HL-60 (cell line): ENCODE results near the gene CDKN2B-AS1.

Experiments used
- DNase-seq, 2 experiments: peaks; one replicate each; pipeline ENCODE4 v3.0.0-alpha.2; 2010 to 2020; ENCODE audit warnings: low read depth in 1 of 2, low spot score in 1 of 2
- H3K27ac ChIP-seq: fragments of 250-450 bp; sonication (Bioruptor Pico); replicated peaks from 2 replicates; pipeline ENCODE4 v1.5.1; 2020; ENCODE audit warnings: mild to moderate bottlenecking, moderate library complexity
- H3K27me3 ChIP-seq: fragments of 250-450 bp; sonication (Bioruptor Pico); 2 replicates; pipeline ENCODE4 v1.5.1; 2021; ENCODE audit warnings: mild to moderate bottlenecking, moderate library complexity; ENCODE audit not compliant: insufficient read depth, poor library complexity, severe bottlenecking
- H3K4me3 ChIP-seq: replicated peaks from 2 replicates; pipeline ENCODE4 v1.5.1; 2011; ENCODE audit warnings: mild to moderate bottlenecking, control low read depth, low read length; ENCODE audit not compliant: insufficient read depth
- CTCF ChIP-seq: IDR thresholded peaks from one replicate; pipeline ENCODE4 v1.5.1; 2011; ENCODE audit warnings: low read length, control low read depth, inconsistent platforms; ENCODE audit not compliant: insufficient read depth
- GABPA ChIP-seq: IDR thresholded peaks from 2 replicates; pipeline ENCODE4 v1.6.1; 2012; ENCODE audit warnings: low read depth
- POLR2AphosphoS5 ChIP-seq: IDR thresholded peaks from 2 replicates; pipeline ENCODE4 v1.6.1; 2012; ENCODE audit warnings: low read depth
- REST ChIP-seq: IDR thresholded peaks from 2 replicates; pipeline ENCODE4 v1.6.1; 2012; ENCODE audit warnings: low read depth; ENCODE audit not compliant: insufficient replicate concordance
- SPI1 ChIP-seq: IDR thresholded peaks from 2 replicates; pipeline ENCODE4 v1.6.1; 2012; ENCODE audit warnings: low read depth, mild to moderate bottlenecking, borderline replicate concordance

The CDKN2B-AS1 gene

GRCh38 chr9:21972361-21972760 is 22.2 kb upstream of the CDKN2B-AS1 start:
- TF ChIP-seq GABPA, result no peak
- TF ChIP-seq POLR2AphosphoS5, result no peak
- no peak for TF ChIP-seq REST
- TF ChIP-seq SPI1, result no peak
- no peak for TF ChIP-seq CTCF
- Histone ChIP-seq H3K4me3 (no peak overlapping the region), H3K27me3 (no peaks in the 10 kb centered on the region), H3K27ac (no peak overlapping the region)
- no peak for DNase-seq

GRCh38 chr9:21974343-21974721 is 20.3 kb upstream of the CDKN2B-AS1 start:
- H3K4me3 ChIP-seq, result peak overlapping the region; percentile 53
- H3K27me3 ChIP-seq, result no peaks in the 10 kb centered on the region
- TF ChIP-seq CTCF (no peak), GABPA (no peak), POLR2AphosphoS5 (no peak), SPI1 (no peak), REST (no peak)
- no peak for DNase-seq
- H3K27ac ChIP-seq, result peak overlapping the region; percentile 89

- H3K27me3 ChIP-seq, result no peaks in the 10 kb centered on the region
- peak in 1 of 2 experiments; percentile 86 for DNase-seq
- H3K27ac ChIP-seq, result peak overlapping the region; percentile 89
- H3K4me3 ChIP-seq, result peak overlapping the region; percentile 53
- TF ChIP-seq GABPA, result no peak; the same call in 1 of the 2 replicates
- no peak for TF ChIP-seq CTCF
- TF ChIP-seq REST, result no peak
- no peak for TF ChIP-seq SPI1
- TF ChIP-seq POLR2AphosphoS5, result peak; percentile 86
Measured at GRCh38 chr9:21974722-21975409, 19.7 kb upstream of the CDKN2B-AS1 start.
